NCI-H748 (cell line): Measurements from ENCODE around the gene LBX2.

ENCODE experiments used
- DNase-seq: peaks from one replicate; lab custom pipeline; 2025; ENCODE audit not compliant: unreplicated experiment; lab: John Stamatoyannopoulos, UW

The LBX2 gene, protein sequence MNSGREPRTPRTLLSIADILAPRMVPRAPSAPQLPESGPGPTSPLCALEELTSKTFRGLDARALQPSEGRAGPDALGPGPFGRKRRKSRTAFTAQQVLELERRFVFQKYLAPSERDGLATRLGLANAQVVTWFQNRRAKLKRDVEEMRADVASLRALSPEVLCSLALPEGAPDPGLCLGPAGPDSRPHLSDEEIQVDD

GRCh38 chr2:74499267-74499939 is at the start of gene LBX2:
TSS of gene LBX2 (minus strand) at chr2:74499603. CDS start at chr2:74499537, 66 bp downstream.
- DNase-seq = no peak

DNA sequence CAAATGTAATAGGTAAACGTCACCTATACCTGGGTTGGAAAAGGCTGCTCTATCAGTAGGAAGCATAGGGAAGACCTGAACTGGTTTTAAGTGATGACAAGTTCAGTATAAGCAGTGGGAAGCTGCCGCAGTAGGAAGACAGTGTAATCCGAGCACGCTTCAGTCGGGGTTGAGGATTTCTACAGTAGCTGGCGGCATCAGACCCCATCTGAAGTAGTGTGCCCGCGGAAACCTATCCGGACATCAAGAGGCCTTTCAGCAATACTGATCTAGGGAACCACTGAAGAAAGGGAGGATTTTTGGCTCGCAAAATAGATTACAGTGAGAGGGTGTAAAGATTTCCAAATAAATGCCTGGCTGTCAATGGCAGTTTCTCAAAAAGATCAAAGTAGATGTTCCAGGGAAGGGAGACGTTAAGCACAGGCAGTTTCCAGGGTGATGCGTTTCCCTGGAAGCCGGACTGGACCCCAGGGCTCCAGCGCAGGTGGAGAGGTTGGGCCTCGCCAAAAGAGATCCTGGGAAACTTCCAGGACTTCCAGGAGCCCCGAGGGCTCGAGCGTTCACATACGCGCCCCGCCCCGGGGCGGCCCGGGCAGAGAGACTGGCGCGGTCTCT is 49.0 kb upstream of the LBX2 start:
- DNase-seq = peak; percentile 56

DNA sequence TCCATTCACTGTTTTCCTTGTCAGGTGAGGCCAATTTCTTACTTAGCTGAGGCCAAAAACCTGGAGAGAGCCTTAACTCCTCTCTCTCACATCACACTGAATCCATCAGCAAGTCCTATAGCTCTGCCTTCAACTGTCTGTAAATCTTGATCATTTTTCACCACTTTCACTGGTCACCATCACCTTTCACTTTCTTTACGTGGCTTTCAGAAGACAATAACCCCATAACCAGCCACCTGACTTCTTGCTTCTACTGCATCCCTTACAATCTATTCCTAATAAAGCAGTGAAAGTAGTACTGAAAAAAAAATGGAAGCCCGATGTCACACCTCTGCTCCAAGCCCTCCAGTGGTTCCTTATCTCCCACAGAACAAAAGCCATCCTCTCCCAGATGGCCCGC is 46.6 kb upstream of the LBX2 start:
- DNase-seq = no peak

GRCh38 chr2:74544634-74545033 is 45.2 kb upstream of the LBX2 start:
- no peak for DNase-seq

GRCh38 chr2:74542978-74543377 is 43.6 kb upstream of the LBX2 start:
- DNase-seq = no peak

DNA sequence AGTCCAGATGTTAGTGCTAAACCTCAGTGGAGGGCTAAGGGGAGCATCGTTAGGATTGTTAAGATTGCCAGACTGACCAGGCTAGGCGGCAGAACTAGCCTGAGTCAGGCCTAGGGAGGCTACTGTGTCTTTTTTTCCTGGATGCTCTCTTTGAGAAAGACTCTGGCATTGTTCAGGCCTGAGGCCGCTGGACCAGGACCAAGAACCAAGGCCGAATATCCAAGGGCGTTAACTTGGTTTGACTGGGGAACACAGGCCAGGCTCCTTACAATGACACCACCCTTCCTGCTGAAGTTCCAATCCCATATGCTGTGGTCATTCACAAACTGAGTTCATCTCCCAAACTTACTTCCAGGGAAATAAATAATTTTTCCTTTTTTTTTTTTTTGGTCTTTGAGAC is 40.9 kb upstream of the LBX2 start:
- DNase-seq = no peak

DNA sequence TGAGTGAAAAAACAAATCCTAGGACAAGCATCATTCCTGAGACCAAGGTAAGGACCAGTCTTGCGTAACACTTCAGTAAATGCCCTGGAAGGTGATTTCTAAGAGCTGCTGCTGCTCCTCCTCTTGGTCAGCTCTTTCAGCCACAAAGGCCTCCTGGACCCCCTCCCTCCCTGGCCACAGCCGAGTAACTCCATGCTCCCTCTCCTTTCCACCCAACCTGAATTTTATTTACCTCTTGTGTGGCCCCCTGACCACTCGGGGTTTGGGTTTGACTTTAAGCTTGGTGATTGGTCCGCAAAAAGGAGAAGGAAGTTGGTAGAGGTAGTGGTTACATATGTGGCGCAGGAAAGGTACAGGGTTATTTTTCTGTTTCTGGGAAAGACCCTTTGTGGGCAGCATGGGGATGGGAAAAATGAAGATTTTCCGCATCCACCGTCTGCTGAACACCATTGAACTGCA is 39.5 kb upstream of the LBX2 start:
- no peak for DNase-seq

DNA sequence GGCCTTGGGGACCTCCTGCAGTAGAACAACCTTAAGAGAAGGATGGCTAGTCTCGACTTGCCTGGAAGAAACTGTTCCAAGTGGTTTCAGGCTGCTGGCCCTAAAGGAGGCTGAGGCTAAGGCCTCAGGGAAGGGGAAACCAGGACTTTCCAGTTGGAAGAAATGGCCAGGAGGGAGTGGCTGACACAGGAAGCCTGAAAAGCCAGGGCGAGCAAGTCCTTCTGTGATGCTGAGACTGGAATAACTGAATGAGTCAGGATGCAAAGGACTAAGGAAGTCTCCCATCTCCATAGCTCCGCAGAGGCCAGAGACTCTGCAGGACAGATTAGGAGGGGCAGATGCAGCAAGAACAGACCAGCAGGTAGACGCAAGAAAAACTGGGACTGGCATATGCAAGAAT is 37.7 kb upstream of the LBX2 start:
- DNase-seq = no peak

GRCh38 chr2:74536166-74536950 is 37.0 kb upstream of the LBX2 start:
- no peak for DNase-seq

- no peak for DNase-seq
These were observed 36.1 kb upstream of the LBX2 start for GRCh38 chr2:74535440-74535965.

GRCh38 chr2:74534411-74534810 is 35.0 kb upstream of the LBX2 start:
- no peak for DNase-seq

DNA sequence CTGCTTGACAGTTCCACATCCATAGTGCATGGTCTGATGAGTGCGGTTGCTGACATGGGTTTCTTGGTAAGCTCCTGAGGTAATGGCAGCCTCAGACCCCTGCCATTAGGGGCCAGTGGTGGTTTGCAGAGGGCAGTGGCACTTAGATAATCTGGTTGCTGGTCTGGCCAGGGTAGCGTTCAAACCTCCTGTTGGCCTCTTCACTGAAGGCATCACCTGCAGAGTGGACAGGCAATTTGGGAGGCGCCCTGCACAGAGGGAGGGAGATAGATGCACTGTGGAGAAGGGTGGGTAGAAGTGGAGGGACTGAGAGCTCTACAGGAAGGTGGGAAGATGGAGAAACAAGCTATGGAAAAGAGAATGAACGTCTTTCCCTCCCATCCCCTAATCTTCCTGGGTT is 34.1 kb upstream of the LBX2 start:
- DNase-seq = no peak

GRCh38 chr2:74532222-74532621 is 32.8 kb upstream of the LBX2 start:
- DNase-seq = peak; percentile 25

GRCh38 chr2:74531666-74532065 is 32.3 kb upstream of the LBX2 start:
- no peak for DNase-seq

DNA sequence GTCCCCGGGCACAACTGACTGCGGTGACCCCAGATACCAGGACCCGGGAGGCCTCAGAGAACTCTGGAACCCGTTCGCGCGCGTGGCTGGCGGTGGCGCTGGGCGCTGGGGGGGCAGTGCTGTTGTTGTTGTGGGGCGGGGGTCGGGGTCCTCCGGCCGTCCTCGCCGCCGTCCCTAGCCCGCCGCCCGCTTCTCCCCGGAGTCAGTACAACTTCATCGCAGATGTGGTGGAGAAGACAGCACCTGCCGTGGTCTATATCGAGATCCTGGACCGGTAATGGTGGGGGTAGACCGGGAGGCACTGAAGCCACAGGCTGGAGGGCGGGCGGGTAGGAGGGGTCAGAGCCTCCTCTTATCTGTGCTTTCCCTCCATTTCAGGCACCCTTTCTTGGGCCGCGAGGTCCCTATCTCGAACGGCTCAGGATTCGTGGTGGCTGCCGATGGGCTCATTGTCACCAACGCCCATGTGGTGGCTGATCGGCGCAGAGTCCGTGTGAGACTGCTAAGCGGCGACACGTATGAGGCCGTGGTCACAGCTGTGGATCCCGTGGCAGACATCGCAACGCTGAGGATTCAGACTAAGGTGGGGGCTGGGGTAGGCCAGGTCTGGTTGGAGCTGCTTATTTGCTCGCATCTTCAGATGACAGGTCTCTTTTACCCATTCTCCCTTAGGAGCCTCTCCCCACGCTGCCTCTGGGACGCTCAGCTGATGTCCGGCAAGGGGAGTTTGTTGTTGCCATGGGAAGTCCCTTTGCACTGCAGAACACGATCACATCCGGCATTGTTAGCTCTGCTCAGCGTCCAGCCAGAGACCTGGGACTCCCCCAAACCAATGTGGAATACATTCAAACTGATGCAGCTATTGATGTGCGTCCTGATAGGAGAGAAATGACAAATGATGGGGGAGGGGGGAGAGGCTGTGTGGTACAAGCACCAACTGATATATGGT is 31.1 kb upstream of the LBX2 start:
- peak; percentile 50 for DNase-seq

GRCh38 chr2:74529357-74530238 is 30.2 kb upstream of the LBX2 start, which contains the start of the genes AUP1 and HTRA2:
TSS of gene AUP1 (minus strand) at chr2:74529706. CDS start at chr2:74529629, 77 bp downstream.
TSS of gene HTRA2 (plus strand) at chr2:74529933. CDS start at chr2:74530007, 74 bp downstream.
- peak; percentile 98 for DNase-seq

DNA sequence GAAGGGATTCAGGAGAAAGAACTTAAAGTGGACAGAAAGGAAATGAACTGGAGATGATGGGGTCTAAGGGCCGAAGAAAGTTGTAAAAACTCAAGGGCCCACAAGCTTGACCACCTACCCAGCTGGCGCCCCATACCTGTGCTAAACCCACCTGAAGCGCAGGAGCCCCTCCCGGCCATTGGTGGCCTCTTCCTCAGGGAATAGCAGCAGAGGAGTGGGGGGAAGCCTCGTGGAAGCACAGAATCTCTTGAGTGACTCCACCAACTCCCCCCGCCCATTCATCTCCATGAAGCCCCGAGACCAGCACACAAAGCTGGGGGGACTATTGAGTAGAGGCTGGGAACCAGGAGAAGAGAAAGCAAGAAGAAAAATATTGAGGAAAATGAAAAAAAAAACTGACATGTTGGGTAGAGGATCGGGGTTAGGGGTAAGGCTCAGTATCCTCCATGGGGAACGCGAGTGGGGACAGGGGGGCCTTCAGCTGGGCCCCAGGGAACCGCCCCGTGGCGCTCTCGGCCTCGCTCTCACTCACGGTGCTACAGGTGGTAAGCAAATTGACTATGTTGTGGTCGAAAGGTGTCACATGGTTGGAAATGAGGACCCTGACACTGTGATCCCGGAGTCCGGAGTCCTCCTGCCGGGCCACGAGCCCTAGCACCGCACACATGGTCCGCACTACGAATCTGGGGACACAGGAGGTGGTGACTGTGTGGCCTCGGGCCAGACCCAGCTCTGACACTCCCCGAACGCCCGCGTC is 29.4 kb upstream of the LBX2 start:
- DNase-seq = peak; percentile 46

DNA sequence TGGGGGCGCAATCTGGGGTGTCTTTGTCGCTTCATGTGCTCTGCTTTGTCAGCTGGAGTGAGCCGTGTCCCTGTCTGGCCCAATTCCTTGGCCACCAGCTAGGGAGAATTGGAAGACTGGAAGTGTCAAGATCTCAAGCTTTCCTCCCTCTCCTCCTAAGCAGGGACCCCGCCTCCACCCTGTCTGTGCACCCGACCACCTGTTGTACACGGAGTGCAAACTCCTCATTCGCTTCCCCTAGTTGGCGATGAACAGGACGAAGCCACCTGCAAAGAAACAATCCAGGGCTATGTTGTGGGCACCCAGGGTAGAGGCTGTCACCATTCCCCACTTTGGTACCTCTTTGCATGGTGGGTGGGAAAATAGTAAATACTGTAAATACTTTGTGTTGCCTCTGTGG is 28.3 kb upstream of the LBX2 start:
- no peak for DNase-seq
